NCI-H1092 (cell line): Measurements from ENCODE around the gene JAK3.
A peak's percentile ranks its signal among the peaks of the same experiment; 100 is the strongest.

Experiments
- DNase-seq: peaks from one replicate; lab custom pipeline; 2025; lab: John Stamatoyannopoulos, UW

The JAK3 gene

GRCh38 chr19:17865364-17866311 is 17.9 kb upstream of the JAK3 start:
- no peak for DNase-seq

- no peak for DNase-seq
Measured at GRCh38 chr19:17863520-17864182, 15.9 kb upstream of the JAK3 start.

GRCh38 chr19:17862711-17863519 is 15.1 kb upstream of the JAK3 start:
- no peak for DNase-seq

GRCh38 chr19:17861542-17862402 is 14.0 kb upstream of the JAK3 start:
- DNase-seq, result no peak

GRCh38 chr19:17860993-17861360 is 13.2 kb upstream of the JAK3 start:
- no peak for DNase-seq

GRCh38 chr19:17860331-17860992 is 12.7 kb upstream of the JAK3 start:
- DNase-seq, result no peak

GRCh38 chr19:17859533-17860330 is 11.9 kb upstream of the JAK3 start, which contains the start of gene RPL18A:
Gene RPL18A, plus strand, starts transcription at chr19:17859910. Its CDS starts 47 bp downstream, at chr19:17859957.
- peak; percentile 100 for DNase-seq

GRCh38 chr19:17855280-17856152 is 7.7 kb upstream of the JAK3 start:
- peak; percentile 58 for DNase-seq

GRCh38 chr19:17854061-17854460 is 6.3 kb upstream of the JAK3 start:
- DNase-seq, result no peak

GRCh38 chr19:17848595-17849292 is 962 bp upstream of the JAK3 start:
- DNase-seq, result no peak

- no peak for DNase-seq
Measured at GRCh38 chr19:17846146-17846545, 1.6 kb downstream of the JAK3 start.

- no peak for DNase-seq
Measured at GRCh38 chr19:17843908-17844490, 3.8 kb downstream of the JAK3 start.

- DNase-seq, result no peak
Measured at GRCh38 chr19:17843292-17843827, 4.4 kb downstream of the JAK3 start.

- DNase-seq, result no peak
Measured at GRCh38 chr19:17842663-17843291, 5.0 kb downstream of the JAK3 start.

GRCh38 chr19:17841810-17842662 is 5.7 kb downstream of the JAK3 start:
- DNase-seq, result peak; percentile 84

- DNase-seq, result no peak
Measured at GRCh38 chr19:17841371-17841809, 6.4 kb downstream of the JAK3 start.
